NCI-H1694 treated with DMSO at 0.1 percent for 48 hours (cell line): ENCODE results near the gene CHIC1.
"Not testable (repeated sequence)": the region's sequence is repeated elsewhere in the genome, so short reads cannot be mapped to it uniquely, and the experiment has no call there.

Experiments used
- DNase-seq: peaks from one replicate; lab custom pipeline; 2025; lab: John Stamatoyannopoulos, UW

The CHIC1 gene

GRCh38 chrX:73562984-73563737, at the start of gene CHIC1:
Gene CHIC1, plus strand, starts transcription at chrX:73563197. Its CDS starts 88 bp downstream, at chrX:73563285.
- peak; percentile 47 for DNase-seq

- DNase-seq = not testable (repeated sequence)
Measured at GRCh38 chrX:73522823-73523222, 40.2 kb upstream of the CHIC1 start.

- DNase-seq = no peak
Measured at GRCh38 chrX:73524906-73525305, 38.1 kb upstream of the CHIC1 start.

GRCh38 chrX:73525928-73526690, 36.9 kb upstream of the CHIC1 start:
- DNase-seq = no peak

GRCh38 chrX:73531655-73532054, 31.3 kb upstream of the CHIC1 start:
- not testable (repeated sequence) for DNase-seq

- DNase-seq = no peak
Measured at GRCh38 chrX:73556159-73556558, 6.8 kb upstream of the CHIC1 start.

GRCh38 chrX:73561801-73562200, 1.2 kb upstream of the CHIC1 start:
- DNase-seq = peak; percentile 1

- DNase-seq = no peak
Measured at GRCh38 chrX:73562458-73562857, 539 bp upstream of the CHIC1 start.

GRCh38 chrX:73563738-73564068, 706 bp downstream of the CHIC1 start:
- peak; percentile 22 for DNase-seq

- DNase-seq = no peak
Measured at GRCh38 chrX:73577361-73577760, 14.4 kb downstream of the CHIC1 start.

- no peak for DNase-seq
Measured at GRCh38 chrX:73581002-73581628, 18.1 kb downstream of the CHIC1 start.

GRCh38 chrX:73597758-73598157, 34.8 kb downstream of the CHIC1 start:
- DNase-seq = not testable (repeated sequence)

GRCh38 chrX:73615022-73615421, 52.0 kb downstream of the CHIC1 start:
- no peak for DNase-seq

- DNase-seq = not testable (repeated sequence)
Measured at GRCh38 chrX:73641669-73642068, 78.7 kb downstream of the CHIC1 start.

- no peak for DNase-seq
Measured at GRCh38 chrX:73647212-73647611, 84.2 kb downstream of the CHIC1 start.

GRCh38 chrX:73647632-73648322, 84.8 kb downstream of the CHIC1 start:
- no peak for DNase-seq

GRCh38 chrX:73661322-73661721, 98.3 kb downstream of the CHIC1 start:
- not testable (repeated sequence) for DNase-seq

GRCh38 chrX:73668779-73669178, 105.8 kb downstream of the CHIC1 start:
- DNase-seq = no peak

- no peak for DNase-seq
Measured at GRCh38 chrX:73681408-73681807, 118.4 kb downstream of the CHIC1 start.

GRCh38 chrX:73683236-73683859, 120.4 kb downstream of the CHIC1 start:
- no peak for DNase-seq

GRCh38 chrX:73707014-73707413, 144.0 kb downstream of the CHIC1 start:
- DNase-seq = not testable (repeated sequence)

- DNase-seq = no peak
Measured at GRCh38 chrX:73728602-73729001, 165.6 kb downstream of the CHIC1 start.
